ENCODE measurements around the gene EML4. TPM values are rescaled to one million over a fixed set of nuclear protein-coding genes. Genes with fewer than 3 reads are reported as not detected.

EML4 gene
- total RNA-seq, 4 donors from 2014 or later = 14.5 to 23.2 (median 17.8) TPM

- TF ChIP-seq POLR2AphosphoS5 (IDR thresholded peaks at IDR 0.05) (no peak), CTCF (IDR thresholded peaks at IDR 0.05) (no peak), POLR2A (IDR thresholded peaks at IDR 0.05; ENCODE audit: low read depth) (no peak), EP300 (IDR thresholded peaks at IDR 0.05) (no peak)
- Histone ChIP-seq H3K4me1 (peaks cover 0 to 34% (median 12%) of the 10 kb centered on the region in 4 donors), H3K36me3 (peaks cover 0 to 63% (median 33%) of the 10 kb centered on the region in 4 donors), H3K27ac (replicated peaks in 1 of 4) (no peak overlapping the region), H3K9me3 (no peaks in the 10 kb centered on the region), H3K27me3 (no peaks in the 10 kb centered on the region), H3K4me3 (no peak overlapping the region)
- intact Hi-C loops (cut with DNase I) = no loop called here
- no peak for DNase-seq (ENCODE audit: extremely low spot score)
- WGBS = 74% methylated on average over 3 of the region's 3 CpGs
These were observed 181.4 kb downstream of the EML4 start for GRCh38 chr2:42350434-42351063.

- no peak overlapping the region for H3K27ac ChIP-seq (replicated peaks in 1 of 4)
- 96% methylated on average over 5 of the region's 5 CpGs for WGBS
- intact Hi-C loops (cut with DNase I) = no loop called here
- DNase-seq (ENCODE audit: extremely low spot score) = peak; percentile 26
- no peaks in the 10 kb centered on the region for H3K27me3 ChIP-seq
- peaks cover 0 to 21% (median 7%) of the 10 kb centered on the region in 4 donors for H3K4me1 ChIP-seq
- H3K4me3 ChIP-seq = no peak overlapping the region
- H3K9me3 ChIP-seq = no peaks in the 10 kb centered on the region
- H3K36me3 ChIP-seq = peaks cover 0 to 53% (median 28%) of the 10 kb centered on the region in 4 donors
- no peak for TF ChIP-seq POLR2AphosphoS5 (IDR thresholded peaks at IDR 0.05)
These were observed 182.7 kb downstream of the EML4 start for GRCh38 chr2:42351864-42352263.

- Histone ChIP-seq H3K27ac (replicated peaks in 1 of 4) (no peak overlapping the region), H3K4me3 (no peak overlapping the region), H3K36me3 (peaks cover 0 to 39% (median 27%) of the 10 kb centered on the region in 4 donors), H3K9me3 (no peaks in the 10 kb centered on the region), H3K4me1 (peaks cover 6 to 36% (median 22%) of the 10 kb centered on the region in 4 donors), H3K27me3 (no peaks in the 10 kb centered on the region)
- no peak for DNase-seq (ENCODE audit: extremely low spot score)
- TF ChIP-seq POLR2A (IDR thresholded peaks at IDR 0.05; ENCODE audit: low read depth) = no peak
- 84% methylated on average over 5 of the region's 5 CpGs for WGBS
- intact Hi-C loops (cut with DNase I) = no loop called here
These were observed 184.8 kb downstream of the EML4 start for GRCh38 chr2:42353792-42354429.

GRCh38 chr2:42359304-42359964 is 190.3 kb downstream of the EML4 start:
- TF ChIP-seq POLR2AphosphoS5 (IDR thresholded peaks at IDR 0.05) (no peak), CTCF (IDR thresholded peaks at IDR 0.05) (no peak), POLR2A (IDR thresholded peaks at IDR 0.05; ENCODE audit: low read depth) (no peak), EP300 (IDR thresholded peaks at IDR 0.05) (no peak)
- Histone ChIP-seq H3K27ac (replicated peaks in 1 of 4) (peak overlapping the region in 1 of 4 donors; percentile 92), H3K27me3 (no peaks in the 10 kb centered on the region), H3K36me3 (no peaks in the 10 kb centered on the region), H3K9me3 (no peaks in the 10 kb centered on the region), H3K4me1 (peaks cover 23 to 50% (median 42%) of the 10 kb centered on the region in 4 donors), H3K4me3 (peak overlapping the region; percentile 89 to 99 (median 92))
- WGBS = 45% methylated on average over 6 of the region's 6 CpGs
- intact Hi-C loops (cut with DNase I) = no loop called here
- no peak for DNase-seq (ENCODE audit: extremely low spot score)

- intact Hi-C loops (cut with DNase I) = no loop called here
- Histone ChIP-seq H3K4me1 (peaks cover 23 to 47% (median 38%) of the 10 kb centered on the region in 4 donors), H3K27me3 (no peaks in the 10 kb centered on the region), H3K27ac (replicated peaks in 1 of 4) (peak overlapping the region in 2 of 4 donors; percentile 92 to 93), H3K9me3 (no peaks in the 10 kb centered on the region), H3K36me3 (no peaks in the 10 kb centered on the region), H3K4me3 (peak overlapping the region; percentile 89 to 99 (median 92))
- WGBS = 22% methylated on average over 12 of the region's 12 CpGs
- DNase-seq (ENCODE audit: extremely low spot score) = no peak
- no peak for TF ChIP-seq CTCF (IDR thresholded peaks at IDR 0.05)
- TF ChIP-seq POLR2AphosphoS5 (IDR thresholded peaks at IDR 0.05) = no peak
- no peak for TF ChIP-seq EP300 (IDR thresholded peaks at IDR 0.05)
- no peak for TF ChIP-seq POLR2A (IDR thresholded peaks at IDR 0.05; ENCODE audit: low read depth)
These were observed 190.9 kb downstream of the EML4 start for GRCh38 chr2:42359965-42360483.
